NCI-H2107 (cell line): ENCODE results near the gene PARD3.
"Not testable (repeated sequence)": the region's sequence is repeated elsewhere in the genome, so short reads cannot be mapped to it uniquely, and the experiment has no call there.

Experiments used
- DNase-seq: peaks from one replicate; lab custom pipeline; 2025; lab: John Stamatoyannopoulos, UW

The PARD3 gene

DNA sequence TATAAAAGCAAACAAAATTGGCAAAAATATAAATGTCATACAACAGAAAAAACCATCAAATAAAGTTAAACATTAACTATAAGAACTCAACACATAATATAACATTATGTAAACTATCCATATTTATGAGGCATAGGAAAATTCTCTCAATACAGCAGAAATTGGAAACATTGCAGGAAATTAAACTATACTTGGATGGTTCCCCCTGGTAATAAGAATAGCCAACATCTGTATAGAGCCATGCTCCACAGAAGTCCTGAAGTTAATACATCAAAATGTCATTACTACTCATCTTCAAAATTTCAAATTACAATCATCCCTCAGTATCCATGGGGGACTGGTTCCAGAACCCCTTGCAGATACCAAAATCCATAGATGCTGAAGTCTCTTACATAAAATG is 350.5 kb downstream of the PARD3 start:
- DNase-seq, result no peak

DNA sequence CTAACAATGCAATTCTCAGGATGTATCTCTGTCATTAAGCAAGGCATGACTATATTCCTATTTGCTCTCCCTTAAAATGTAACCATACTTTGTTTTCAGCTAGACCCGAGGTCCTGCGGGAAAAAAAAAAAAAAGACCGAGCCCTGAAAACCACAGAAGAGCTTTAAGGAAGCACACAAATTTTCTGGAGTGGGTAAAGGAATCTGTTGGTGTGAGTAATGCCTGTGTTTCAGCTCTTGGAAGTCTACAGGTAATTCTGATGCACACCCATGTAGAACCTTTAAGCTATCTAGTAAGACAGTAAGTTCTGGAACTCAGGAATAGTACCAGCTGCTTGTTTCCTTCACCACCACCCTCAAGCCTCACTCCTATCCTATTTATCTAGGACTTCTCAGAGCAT is 351.1 kb downstream of the PARD3 start:
- DNase-seq, result no peak

DNA sequence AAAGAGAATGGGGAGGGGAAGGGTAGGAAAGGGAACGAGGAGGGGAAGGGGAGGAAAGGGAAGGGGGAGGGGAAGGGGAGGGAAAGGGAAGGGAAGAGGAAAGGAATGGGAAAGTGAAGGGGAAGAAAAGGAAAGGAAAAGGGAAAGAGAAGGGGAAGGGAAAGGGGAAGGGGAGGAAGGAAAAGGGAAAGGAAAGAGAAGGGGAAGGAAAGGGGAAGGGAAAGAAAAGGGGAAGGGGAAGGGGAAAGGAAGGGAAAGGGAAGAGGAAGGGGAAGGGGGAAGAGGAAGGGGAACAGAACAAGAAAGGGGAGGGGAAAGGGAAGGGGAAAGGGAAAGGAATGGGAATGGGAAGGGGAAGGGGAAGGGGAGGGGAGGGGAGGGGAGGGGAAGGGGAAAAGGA is 352.1 kb downstream of the PARD3 start:
- DNase-seq, result no peak

DNA sequence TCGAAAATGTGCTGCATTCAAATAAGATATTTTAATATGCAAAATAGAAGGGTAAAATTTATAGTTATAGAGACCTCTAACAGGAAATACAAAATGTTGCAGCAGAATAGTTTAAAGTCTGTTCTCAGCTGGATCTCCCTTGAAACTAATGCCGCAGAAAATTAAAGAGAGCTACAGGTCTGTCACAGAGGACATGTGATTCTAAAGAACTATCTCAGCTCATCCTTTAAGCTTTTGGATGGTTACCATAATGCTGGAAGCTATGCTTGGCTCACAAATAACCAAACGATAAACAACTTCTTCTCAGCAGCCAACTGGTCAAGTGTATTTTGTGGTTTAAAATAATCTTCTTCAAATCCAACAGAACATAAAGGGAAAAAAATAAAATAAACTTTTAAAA is 353.0 kb downstream of the PARD3 start:
- no peak for DNase-seq

DNA sequence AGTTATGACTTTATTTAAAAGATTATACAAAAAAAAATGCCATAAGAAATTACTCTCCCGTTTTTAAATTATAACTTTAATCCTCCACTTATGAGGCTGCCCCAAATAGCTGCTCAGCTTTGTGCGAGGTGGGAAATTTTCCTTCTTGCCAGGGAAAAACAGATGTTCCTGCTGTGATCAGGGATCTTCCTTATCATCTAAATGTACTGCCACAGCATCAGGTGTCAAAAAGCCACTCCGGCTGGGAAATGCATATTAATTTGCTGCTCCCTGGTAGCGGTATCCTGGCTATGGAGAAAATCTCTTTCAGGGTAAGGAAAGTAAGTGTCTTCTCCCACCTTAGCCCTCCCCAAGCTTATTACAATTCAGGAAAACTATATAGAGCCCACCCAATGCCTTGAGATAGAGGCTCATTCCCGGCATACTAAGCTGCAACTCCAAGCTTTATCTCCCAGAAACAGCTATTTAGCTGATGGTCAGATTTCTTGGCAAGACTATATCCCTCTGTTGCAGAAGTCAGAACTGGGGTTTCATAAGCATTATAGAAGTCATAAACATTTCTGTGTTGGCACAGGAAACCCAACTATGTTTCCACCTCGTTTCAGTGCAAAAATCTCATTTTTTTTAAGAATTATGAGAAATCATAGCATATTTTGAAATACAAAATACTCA is 360.4 kb downstream of the PARD3 start:
- DNase-seq, result no peak

DNA sequence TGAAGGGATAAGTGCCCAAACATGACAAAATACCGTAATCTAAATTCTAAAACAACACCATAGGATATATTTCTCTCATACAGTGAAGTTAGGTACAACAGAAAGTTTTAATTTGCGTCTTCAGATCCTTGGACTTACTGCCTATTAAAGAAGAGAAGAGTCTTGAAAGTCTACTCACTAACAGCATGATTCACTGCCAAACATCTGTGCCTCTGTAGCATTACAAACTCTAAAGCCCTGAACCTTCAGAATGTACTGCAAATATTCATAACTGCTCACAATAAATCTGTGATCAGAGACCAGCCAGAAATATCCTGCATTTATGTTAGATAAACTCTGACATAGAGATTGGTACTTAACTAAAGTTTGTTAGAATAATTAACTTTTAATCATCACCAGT is 365.3 kb downstream of the PARD3 start:
- DNase-seq, result no peak

DNA sequence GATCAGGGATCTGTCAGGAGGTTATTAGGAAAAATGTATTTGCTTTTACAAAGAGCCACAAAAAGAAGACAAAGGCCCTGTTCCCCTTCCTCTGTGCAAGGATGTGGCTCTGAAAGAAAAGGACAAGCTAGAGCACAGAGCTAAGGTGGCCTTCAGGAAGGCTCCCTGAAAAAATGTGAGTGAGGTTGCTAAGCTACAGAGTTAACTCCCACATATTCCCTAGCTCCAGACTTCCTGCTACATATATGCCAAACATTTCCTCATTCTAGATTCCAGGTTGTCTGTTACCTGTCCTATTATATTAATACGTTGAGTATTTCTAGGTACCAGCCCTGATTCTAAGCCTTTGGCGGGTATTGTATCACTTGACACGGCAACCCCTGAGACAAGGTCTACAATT is 369.0 kb downstream of the PARD3 start:
- no peak for DNase-seq

DNA sequence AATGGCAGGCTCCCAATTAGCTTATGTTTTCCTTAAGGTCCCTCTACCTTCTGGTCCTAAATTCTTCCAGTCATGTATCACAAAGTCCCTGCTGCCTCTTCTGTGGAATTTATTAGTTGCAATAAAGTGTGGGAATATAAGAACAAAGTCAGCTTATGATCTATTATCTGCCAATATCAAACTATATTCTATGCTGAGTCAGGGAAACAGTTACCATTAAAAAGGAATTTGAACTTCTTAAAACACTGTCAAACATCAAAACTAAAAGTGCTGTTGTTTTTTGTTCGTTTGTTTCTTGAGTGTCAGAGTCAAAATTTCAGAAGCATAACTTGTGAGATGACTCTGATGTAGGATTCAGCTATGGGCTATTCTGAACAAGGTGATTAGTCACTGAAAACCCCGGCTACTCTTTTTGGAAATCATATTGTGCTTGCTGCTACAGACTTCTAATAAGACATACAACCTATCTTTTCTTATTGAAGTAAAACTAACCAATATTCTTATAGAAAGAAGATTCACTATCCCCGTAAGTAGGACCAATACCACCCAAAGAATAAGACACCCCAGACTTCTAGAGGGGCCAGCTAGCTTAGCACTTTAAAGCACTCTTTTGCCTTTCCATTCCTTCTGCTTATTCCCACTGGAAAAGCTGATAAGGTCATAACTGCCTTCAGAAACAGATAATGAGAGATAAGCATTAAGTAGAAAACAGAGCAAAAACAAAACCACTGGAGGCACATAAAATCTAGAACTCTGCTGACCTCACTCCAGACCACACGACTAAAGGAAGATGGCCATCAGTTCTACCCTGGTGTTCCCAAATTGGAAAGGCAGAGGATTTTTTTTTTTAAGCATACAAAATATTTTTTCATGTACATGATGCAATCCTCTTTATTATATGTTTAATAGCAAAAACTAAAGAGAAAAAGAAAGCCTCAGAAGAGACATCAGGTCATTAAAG is 370.6 kb downstream of the PARD3 start:
- no peak for DNase-seq

DNA sequence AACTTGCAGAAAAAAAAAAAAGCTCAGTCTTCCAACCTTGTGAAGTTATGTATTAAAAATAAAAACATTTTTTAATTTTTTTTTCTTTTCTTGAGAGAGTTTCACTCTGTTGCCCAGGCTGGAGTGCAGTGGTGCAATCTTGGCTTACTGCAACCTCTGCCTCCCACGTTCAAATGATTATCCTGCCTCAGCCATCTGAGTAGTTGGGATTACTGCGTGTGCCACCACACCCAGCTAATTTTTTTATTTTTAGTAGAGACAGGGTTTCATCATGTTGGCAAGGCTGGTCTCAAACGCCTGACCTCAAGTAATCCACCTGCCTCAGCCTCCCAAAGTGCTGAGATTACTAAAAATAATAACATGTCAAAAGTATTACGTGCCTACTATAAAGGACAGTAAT is 375.7 kb downstream of the PARD3 start:
- DNase-seq, result not testable (repeated sequence)

DNA sequence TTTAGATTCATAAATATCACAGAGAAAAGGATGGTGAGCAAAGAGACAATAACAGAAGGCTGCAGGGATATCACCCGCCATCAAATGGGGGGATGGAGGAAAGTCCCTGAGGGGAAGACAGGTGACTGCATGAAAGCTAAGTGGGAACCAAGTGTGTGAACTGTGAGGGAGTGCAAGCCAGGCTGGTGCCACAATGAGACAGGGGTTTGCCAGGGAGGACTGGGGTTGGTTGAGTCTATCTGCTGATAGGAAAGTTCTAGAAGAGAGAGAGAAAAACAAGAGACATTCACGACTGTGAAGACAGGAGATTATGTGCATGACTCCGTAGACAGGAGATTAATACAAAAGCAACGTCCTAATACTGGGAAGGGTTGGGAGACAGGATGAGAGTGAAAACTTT is 376.4 kb downstream of the PARD3 start:
- no peak for DNase-seq

DNA sequence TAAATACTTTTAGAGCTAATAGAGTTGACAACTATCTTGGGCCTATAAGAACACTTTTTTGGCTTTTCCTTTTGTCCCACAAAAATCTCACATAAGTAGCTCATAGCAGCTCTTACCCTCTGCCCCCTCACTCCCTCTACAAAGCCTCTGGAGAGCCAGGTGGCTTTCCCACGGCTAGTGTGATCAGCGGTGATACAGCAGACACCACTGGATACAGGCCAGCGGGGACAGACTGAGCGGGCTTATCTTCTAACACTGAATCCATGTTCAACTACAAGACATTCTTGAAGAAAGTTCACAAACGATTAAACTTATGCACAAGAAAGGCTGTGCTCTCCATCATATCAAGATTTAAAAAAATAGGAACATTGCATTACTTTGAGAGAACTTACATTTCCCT is 377.2 kb downstream of the PARD3 start:
- no peak for DNase-seq

DNA sequence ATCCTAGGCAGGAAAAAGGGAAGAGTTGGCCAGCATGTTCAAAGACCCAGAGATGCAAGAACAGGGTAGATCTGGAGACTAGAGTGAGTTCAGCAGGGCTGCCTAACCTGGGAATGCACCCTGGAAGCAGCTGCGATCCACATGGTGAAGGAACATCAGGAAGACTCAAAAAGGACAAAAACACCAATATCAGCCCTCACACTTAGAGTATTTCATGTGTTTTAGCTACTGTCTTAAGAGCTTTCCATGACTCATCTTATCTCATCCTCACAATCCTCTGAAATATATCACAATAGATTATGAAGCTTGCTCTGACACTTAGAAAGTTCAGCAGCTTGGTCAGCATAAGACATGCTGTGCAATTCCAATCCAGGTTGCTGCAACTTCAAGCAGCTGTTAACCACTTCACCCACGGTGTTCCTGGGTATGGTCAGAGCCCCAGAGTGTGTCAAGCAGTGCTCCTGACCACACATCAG is 380.9 kb downstream of the PARD3 start:
- DNase-seq, result no peak

DNA sequence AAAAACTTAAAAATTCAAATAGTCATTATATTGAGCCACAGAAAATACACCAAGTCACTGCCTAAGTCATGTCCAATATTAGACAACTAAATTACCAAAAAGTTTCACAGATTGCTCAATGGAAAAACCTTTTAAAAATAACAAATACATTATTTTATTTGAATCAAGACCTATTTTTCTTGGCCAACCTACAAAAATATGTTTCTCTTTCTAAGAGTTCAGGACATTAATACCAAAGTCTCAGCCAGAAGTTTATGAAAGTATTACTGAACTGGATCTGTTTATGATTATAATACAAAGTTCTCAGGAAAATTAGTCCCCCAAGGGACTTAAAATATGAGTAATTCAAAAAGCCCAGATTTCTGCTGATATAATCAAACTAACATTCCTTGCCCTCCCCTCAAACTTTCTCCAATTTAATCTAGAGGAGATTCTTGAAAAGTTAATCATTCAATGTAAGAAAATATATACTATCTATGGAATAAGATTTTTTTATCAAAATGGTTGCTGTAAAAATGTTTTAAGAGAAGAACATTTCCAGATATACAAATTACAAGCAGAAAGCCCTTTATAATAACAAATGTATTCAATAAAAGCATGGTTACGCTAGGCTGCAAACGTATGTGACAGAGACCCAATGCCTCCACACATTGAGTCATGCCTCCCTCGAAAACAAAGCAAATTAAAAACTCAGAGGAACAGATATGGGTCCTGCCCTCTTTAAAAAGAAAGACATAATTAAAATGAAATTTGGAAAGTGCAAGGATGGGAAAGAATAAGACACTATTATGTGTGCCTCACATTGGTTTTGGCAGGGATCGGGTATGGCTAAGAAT is 381.6 kb downstream of the PARD3 start:
- no peak for DNase-seq

DNA sequence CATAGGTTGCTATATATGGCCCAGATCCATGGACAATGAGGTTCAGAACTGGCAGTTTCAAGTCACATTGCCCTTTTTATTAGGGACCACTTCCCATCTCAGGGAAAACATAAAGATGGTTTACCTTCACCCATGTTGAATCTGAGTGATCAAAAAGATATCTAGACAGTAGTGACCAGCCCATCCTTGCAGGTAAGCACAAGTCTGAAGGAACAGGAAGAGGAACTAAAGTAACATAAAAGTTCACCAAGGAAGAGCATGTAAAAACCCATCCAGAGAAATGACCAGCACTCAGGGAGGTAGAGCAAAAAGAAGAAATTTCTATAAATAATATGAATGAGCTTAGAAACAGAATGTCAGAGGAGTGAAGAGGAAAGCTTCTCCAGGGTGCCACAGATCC is 382.5 kb downstream of the PARD3 start:
- DNase-seq, result no peak

DNA sequence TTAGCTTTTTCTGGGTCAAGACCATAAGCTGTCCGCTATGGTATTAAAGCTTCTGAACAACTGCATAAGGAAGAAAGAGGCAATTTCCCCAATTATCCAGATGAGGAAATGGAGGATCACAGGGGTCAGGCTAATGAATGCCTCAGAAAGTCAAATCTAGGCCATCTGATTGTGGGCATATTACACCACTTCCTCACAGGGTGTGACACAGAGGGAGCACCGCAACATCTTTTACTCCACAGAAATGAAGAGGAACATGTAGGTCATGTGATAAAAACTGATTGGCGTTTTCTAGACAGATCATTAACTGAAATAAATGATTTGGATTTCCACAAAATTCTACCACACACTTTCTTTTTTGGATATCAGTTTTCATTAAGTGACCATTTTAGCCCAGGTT is 384.4 kb downstream of the PARD3 start:
- no peak for DNase-seq

DNA sequence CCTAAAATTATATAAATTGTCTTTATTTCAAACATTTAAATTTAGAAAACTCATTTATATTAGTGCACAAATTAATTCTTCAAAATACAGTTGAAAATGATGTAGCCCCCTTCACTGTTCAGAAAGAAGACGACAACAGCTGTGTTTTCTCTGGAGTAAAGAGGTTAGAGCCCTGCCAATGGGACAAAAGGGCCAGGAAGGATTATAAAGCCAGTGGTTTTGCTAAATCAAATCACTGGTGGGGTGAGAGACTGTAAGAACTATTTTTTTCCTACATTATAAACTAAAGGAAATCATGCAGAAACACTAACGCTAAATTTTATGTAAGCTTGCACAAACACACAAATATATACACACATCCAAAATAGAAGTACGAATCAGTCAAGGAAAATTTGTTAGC is 386.6 kb downstream of the PARD3 start:
- DNase-seq, result no peak

DNA sequence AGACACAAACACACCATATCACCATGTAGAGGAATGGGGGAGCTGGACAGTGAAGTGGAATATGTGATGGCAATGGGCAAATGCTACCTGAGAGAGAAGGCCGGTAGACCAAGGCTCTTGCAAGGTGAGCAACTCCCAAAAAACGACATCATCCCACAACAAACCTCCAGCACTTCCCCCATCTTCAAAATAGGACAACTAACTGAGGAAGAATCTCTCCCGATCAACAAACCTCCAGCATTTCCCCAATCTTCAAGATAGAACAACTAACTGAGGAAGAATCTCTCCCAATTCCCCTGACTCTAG is 387.2 kb downstream of the PARD3 start:
- no peak for DNase-seq

DNA sequence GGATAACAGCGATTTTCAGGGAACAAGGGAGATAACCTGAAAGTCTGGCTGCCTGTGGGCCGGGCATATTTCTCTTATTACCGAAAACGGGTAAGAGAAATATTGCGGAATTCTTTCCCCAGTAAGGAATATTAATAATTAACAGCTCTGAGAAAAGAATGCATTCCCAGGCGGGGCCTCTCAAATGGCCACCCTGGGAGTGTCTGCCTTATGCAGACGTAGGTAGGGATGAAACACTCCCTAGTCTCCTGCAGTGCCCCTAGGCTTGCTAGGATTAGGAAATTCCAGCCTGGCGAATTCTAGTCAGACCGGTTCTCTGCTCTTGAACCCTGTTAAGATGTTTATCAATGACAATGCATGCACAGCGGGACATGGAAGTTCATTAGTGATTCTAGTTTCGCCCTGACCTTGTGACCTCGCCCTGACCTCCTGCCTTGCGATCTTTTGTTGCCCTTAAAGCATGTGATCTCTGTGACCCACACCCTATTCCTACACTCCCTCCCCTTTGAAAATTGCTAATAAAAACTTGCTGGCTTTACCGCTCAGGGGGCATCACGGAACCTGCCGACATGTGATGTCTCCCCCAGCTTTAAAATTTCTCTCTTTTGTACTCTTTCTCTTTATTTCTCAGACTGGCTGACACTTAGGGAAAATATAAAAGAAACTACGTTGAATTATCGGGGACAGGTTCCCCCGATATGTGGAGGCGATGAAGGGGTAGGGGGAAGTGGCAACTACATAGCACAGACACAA is 387.8 kb downstream of the PARD3 start:
- not testable (repeated sequence) for DNase-seq

DNA sequence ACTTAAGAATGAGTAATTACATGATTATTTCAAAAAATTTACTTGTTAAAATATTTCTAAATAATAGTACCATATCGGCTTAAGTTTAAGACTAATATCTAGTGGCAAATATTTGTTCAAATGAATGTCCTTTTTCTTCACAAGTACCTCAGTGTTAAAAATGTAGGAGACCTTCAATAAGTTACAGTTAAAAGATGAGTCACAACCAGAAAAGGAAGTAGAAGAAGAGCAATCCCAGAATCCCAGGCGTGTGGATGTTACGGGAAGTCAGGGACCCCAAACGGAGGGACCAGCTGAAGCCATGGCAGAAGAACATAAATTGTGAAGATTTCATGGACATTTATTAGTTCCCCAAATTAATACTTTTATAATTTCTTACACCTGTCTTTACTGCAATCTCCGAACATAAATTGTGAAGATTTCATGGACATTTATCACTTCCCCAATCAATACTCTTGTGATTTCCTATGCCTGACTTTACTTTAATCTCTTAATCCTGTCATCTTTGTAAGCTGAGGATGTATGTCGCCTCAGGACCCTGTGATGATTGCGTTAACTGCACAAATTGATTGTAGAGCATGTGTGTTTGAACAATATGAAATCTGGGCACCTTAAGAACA is 388.4 kb downstream of the PARD3 start:
- DNase-seq, result not testable (repeated sequence)

DNA sequence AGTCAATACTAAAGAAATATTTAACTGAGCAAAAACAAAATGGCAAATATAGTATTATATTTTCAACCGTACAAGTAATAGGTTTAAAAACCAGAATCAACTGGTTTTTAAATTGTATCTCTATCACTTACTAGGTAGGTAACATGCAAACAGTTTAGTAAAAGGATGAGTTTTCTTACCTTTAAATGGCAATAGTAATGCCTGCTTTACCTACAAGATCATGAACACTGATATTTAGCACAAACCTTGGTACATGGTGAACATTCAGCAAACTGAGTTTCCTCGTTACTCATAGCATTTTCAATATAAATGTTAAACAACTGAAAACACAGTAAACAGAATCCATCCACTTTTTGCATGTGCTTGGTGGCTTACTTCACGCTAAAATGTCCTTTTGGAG is 389.1 kb downstream of the PARD3 start:
- no peak for DNase-seq
